Body of pancreas (tissue), 4 donors: ENCODE results near the gene CYS1. TPM values are rescaled to one million over a fixed set of nuclear protein-coding genes. Genes with fewer than 3 reads are reported as not detected.

Experiments
- ATAC-seq: fragments of 150-250 bp; one replicate; pipeline ENCODE4 v1.9.1; 2016
- DNase-seq, 4 donors: peaks; one replicate each; pipeline ENCODE4 v3.0.0-alpha.2; 2019
- H3K27ac ChIP-seq, 4 donors: fragments of 200-600 bp; sonication (generic); 1 replicate in 3 of 4; 2 replicates in 1 of 4; pipeline versions ENCODE4 v1.5.1 to v1.6.1; 2016 to 2019; ENCODE audit warnings: mild to moderate bottlenecking in 1 of 4, mixed read lengths in 1 of 4, moderate library complexity in 1 of 4
- H3K27me3 ChIP-seq, 2 donors: fragments of 200-600 bp; sonication (generic); one replicate each; pipeline ENCODE4 v1.6.0; 2016; ENCODE audit warnings: mild to moderate bottlenecking in 1 of 2
- H3K36me3 ChIP-seq, 2 donors: fragments of 200-600 bp; sonication (generic); replicated peaks in 1 of 2; 2 replicates each; pipeline ENCODE4 v1.5.1; 2016; ENCODE audit warnings: low read depth in 2 of 2; ENCODE audit not compliant: insufficient read depth in 1 of 2
- H3K4me1 ChIP-seq: fragments of 200-600 bp; sonication (generic); one replicate; pipeline ENCODE4 v1.6.0; 2016
- H3K4me3 ChIP-seq, 2 donors: fragments of 200-600 bp; sonication (generic); 1 replicate in 1 of 2; 2 replicates in 1 of 2; pipeline ENCODE4 v1.5.1; 2016 to 2019
- H3K9me3 ChIP-seq, 3 donors: fragments of 200-600 bp; sonication (generic); 1 replicate in 2 of 3; 2 replicates in 1 of 3; pipeline ENCODE4 v1.5.1; 2016
- CTCF ChIP-seq, 7 experiments: fragments of 450-650 bp in 4 of 7; fragments of 200-600 bp in 3 of 7; sonication (generic) in 3 of 7; IDR thresholded peaks; one replicate each; pipeline ENCODE4 v1.5.1; 2016 to 2019; ENCODE audit warnings: antibody characterized with exemption in 7 of 7
- POLR2A ChIP-seq, 3 donors: fragments of 450-650 bp; IDR thresholded peaks; one replicate each; pipeline ENCODE4 v1.6.1; 2016; ENCODE audit warnings: antibody characterized with exemption in 3 of 3, mild to moderate bottlenecking in 2 of 3
- WGBS, 2 donors: methylation state at CpG; one replicate each; pipeline ENCODE4 v1.1.5; 2017; 5-methylcytosine and 5-hydroxymethylcytosine counted together
- intact Hi-C: fragments of 100-400 bp; cut with DNase I; formaldehyde crosslinking; loops from one replicate; pipeline ENCODE4 v1.15.1; 2023
- total RNA-seq, 2 donors: library from RNA; depleted of rRNA; stranded (reverse); fragments of >200 nt; gene quantifications; one replicate each; pipeline ENCODE4 v1.1.0, GENCODE V29; 2016

CYS1 gene
- total RNA-seq, 2 donors from 2014 or later, result 30.4 to 36.6 TPM

GRCh38 chr2:10046931-10047330 is 33.3 kb downstream of the CYS1 start:
- intact Hi-C loops, result no loop called here
- H3K36me3 ChIP-seq, result peaks cover under 1 to 15% of the 10 kb centered on the region in 2 donors
- 39 to 40% methylated on average over 7 of the region's 7 CpGs for WGBS, 2 donors
- H3K4me3 ChIP-seq, result no peak overlapping the region
- ATAC-seq (no peak), DNase-seq (no peak)
- no peaks in the 10 kb centered on the region for H3K27me3 ChIP-seq
- no peaks in the 10 kb centered on the region for H3K9me3 ChIP-seq
- peaks cover 69% of the 10 kb centered on the region for H3K4me1 ChIP-seq
- TF ChIP-seq POLR2A (IDR thresholded peaks at IDR 0.05) (no peak), CTCF (IDR thresholded peaks at IDR 0.05) (no peak)
- H3K27ac ChIP-seq, result peak overlapping the region in 1 of 4 donors; percentile 98

GRCh38 chr2:10045561-10046355 is 34.5 kb downstream of the CYS1 start:
- Histone ChIP-seq H3K4me3 (no peak overlapping the region), H3K4me1 (peaks cover 80% of the 10 kb centered on the region), H3K36me3 (peaks cover 0 to 15% of the 10 kb centered on the region in 2 donors), H3K27me3 (no peaks in the 10 kb centered on the region), H3K27ac (peak overlapping the region; percentile 98 to 100 (median 98)), H3K9me3 (no peaks in the 10 kb centered on the region)
- ATAC-seq (peak; percentile 22), DNase-seq (peak; percentile 86 to 93 (median 92))
- intact Hi-C loops, result no loop called here
- WGBS, 2 donors, result 29 to 39% methylated on average over 16 to 20 of the region's 20 CpGs
- TF ChIP-seq CTCF (IDR thresholded peaks at IDR 0.05), result no peak
- peak; percentile 91 to 92 (median 91) for TF ChIP-seq POLR2A (IDR thresholded peaks at IDR 0.05)

GRCh38 chr2:10043906-10044601 is 36.2 kb downstream of the CYS1 start:
- intact Hi-C loops, result no loop called here
- Histone ChIP-seq H3K27me3 (no peaks in the 10 kb centered on the region), H3K27ac (peak overlapping the region; percentile 98 to 100 (median 98)), H3K4me3 (peak overlapping the region in 1 of 2 donors; percentile 13), H3K9me3 (no peaks in the 10 kb centered on the region), H3K36me3 (peaks cover 0 to 15% of the 10 kb centered on the region in 2 donors), H3K4me1 (peaks cover 79% of the 10 kb centered on the region)
- ATAC-seq (peak; percentile 70), DNase-seq (peak; percentile 99 to 100 (median 99))
- 5 to 22% methylated on average over 7 to 81 of the region's 90 CpGs for WGBS, 2 donors
- TF ChIP-seq CTCF (IDR thresholded peaks at IDR 0.05), result peak in 2 of 7 experiments; percentile 15 to 18
- peak; percentile 58 to 84 (median 72) for TF ChIP-seq POLR2A (IDR thresholded peaks at IDR 0.05)

GRCh38 chr2:10043256-10043905 is 36.8 kb downstream of the CYS1 start, which contains the start of gene KLF11:
Gene KLF11 (plus strand): TSS chr2:10043550. CDS start chr2:10043717, 167 bp downstream.
- H3K4me3 ChIP-seq, result peak within 1 kb of the TSS in 1 of 2 donors; percentile 13
- H3K9me3 ChIP-seq, result no peaks in the 10 kb centered on the region
- H3K36me3 ChIP-seq, result peaks cover 0 to 13% of the 10 kb centered on the region in 2 donors
- H3K4me1 ChIP-seq, result peaks cover 74% of the 10 kb centered on the region
- 0% methylated on average over 65 of the region's 104 CpGs; no CpG with 5 or more reads in 1 of the 2 donors for WGBS, 2 donors
- ATAC-seq (peak; percentile 76), DNase-seq (peak; percentile 94 to 98 (median 97))
- intact Hi-C loops, result no loop called here
- H3K27me3 ChIP-seq, result no peaks in the 10 kb centered on the region
- TF ChIP-seq CTCF (IDR thresholded peaks at IDR 0.05), result no peak
- TF ChIP-seq POLR2A (IDR thresholded peaks at IDR 0.05), result peak in 1 of 3 donors; percentile 66
- H3K27ac ChIP-seq, result peak within 1 kb of the TSS; percentile 98 to 100 (median 98)
